Stromal cell of bone marrow (primary cell): ENCODE data around the gene GRID2.
"Not testable (repeated sequence)": the region's sequence is repeated elsewhere in the genome, so short reads cannot be mapped to it uniquely, and the experiment has no call there.

Experiments used
- DNase-seq: peaks from one replicate; pipeline ENCODE4 v3.0.0-alpha.2; 2012; ENCODE audit warnings: low read depth

The GRID2 gene

DNA sequence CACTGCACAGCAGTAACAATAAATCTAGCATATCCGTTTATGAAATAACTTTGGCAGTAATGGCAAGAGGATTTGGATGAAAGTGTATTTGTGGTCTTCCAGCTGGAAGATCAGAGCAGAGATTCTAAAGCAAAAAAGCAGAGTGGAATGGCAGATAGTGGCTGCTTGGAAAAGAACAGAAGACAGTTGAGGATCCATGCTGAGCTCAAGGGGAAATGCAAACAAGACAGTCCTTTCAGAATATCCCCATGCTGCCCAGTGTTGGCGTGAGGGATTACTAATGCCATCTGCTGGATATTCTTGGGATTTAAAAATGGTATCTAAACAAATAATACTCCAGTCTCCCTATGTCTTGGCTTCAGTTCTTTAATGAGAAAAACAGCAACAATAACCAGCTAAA is 895.7 kb downstream of the GRID2 start:
- peak; percentile 12 for DNase-seq

DNA sequence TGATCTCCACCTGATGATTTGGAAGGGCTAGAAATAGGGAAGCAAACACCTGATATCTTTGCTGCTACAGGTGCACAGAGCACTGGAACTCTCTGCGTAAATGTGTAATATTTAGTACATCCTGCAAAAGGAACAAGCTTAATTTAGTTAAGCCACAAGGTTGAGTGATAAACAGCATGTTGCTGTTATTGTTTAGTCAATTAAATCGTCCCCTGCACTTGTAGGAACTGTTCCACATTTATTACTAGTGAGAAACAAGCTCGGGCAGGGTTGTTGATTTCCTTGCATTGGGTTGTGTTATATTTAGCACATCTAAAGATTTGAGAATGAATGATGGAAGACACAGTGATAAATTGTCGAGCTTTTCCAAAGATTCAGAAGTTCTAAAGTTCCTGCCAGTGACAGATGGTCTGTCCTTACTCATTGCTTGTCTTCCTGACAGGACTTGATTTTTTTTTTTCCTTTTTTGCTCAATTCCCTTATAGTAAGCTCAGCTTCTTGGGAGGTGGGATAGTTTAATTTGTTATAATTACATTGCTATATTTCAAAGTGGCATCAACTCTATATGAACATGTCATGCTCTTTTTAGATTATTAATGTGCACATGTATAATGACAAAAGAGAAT is 897.8 kb downstream of the GRID2 start:
- DNase-seq = no peak

DNA sequence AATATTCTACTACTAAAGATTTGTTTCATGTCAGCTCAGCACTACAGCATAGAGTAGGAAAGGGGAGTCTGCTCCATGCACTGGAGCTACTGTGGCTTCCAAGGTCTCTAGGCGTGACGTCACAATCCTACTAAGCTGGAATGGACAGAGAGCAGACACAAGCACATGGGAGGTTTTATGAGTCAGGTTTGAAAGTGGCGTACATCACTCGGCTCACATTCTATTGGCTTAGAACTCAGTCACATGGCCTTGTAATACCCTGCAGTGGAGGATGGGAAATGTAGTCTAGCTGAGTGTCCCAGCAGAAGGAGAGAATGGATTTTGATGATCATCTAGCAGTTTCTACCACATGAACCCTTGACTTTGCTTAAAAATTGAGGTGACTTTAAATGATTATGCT is 899.9 kb downstream of the GRID2 start:
- no peak for DNase-seq

DNA sequence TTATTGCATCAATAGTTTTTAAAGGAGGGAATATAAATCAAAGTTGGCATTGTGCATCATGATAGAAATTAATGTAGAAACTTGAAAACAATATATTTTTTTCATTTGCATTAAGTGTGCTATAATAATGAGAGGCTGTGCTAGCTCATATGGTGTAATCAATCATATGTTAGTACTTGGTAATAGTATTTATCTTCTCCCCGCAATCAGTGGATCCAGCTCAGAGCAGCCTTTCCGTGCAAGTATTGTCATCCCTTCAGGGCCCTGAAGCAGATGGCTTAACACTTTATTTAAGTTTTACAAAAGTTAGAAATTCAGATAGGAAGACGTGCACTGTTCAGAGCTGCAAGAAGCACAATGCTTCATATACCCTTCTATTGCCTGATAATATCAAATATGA is 908.5 kb downstream of the GRID2 start:
- DNase-seq = no peak

DNA sequence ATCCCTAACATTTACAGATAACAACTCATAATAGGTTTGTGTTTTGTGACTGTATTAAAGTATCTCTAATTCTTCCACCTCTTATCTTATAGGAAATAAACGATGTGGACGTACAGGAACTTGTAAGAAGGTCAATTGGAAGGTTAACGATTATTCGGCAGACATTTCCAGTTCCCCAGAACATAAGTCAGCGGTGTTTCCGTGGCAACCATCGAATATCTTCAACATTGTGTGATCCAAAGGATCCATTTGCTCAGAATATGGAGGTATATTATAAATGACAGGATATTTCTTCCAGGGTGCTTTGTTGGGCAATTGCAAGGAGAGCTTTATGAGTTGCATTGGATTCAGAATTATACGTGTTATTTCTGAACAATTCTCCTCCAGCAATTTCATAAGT is 912.9 kb downstream of the GRID2 start:
- DNase-seq = no peak

DNA sequence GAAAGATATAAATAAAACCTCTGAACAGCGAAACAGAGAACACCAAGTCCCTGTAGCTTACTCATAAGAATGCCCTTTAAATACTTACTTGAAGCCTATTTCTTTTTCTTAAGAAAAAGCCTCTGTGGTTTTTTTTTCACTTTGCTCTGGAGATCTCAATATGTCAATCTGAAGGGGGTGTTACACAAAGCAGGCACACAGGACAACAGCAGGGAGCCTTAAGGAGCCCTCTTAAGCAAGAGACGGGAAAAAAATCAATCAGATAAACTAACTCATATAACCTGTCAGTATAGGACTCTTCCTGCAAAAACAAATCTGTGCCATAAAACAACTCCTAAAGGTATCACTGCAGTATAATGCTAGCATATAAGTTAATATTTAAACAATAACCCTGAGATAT is 913.7 kb downstream of the GRID2 start:
- DNase-seq = no peak

DNA sequence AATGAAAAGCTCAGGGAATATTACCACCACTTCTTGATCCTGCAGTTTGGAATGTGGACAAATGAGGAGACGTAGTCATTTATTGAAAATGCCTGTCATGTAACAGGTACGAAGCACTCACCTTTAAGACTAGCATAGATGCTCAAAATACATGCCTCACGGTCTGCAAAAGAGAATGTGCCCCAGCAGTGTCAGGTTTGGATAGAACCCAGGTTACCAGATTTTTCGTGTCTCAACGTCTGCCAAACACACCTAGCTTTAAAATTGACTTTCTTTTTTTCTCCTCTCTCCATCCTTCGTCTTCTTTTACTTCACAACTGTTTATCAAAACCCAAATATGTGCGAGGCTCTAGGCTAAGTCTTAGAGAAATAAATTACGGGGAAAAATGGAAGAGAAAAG is 918.0 kb downstream of the GRID2 start:
- DNase-seq = no peak

DNA sequence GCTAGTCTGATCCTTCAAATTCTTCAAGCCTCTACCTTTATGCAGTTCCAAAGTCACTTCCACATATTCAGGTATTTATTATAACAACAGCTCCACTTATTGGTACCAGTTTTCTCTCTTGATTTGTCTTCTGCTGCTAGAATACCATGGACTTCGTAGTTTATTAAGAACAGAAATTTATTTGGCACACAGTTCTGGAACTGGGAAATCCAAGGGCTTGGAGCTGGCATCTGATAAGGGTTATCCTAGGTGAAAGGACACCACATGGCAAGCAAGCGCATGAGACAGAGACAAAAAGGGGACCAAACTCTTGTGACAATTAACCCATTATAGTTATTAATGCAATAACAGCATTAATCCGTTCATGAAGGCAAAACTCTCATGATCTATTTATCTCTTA is 924.3 kb downstream of the GRID2 start:
- DNase-seq = no peak

DNA sequence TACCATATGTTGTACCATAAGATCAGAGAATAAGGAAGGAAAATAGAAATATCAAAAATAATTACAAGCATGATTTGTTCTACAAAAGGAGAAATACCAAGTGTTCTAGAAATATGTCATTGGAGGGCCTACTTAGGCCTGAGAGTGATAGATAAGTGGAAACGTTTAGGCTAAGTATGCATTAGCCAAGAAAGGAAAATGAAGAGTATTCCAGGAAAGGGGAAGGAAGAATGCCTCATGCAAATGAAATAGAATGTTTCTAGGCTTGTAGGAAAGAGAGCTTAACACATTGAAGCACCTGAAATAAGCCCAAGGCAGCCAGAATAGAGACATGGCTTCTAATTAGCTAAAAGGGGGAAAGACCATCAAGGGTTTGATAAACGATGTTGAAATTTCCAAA is 929.1 kb downstream of the GRID2 start:
- DNase-seq = no peak

DNA sequence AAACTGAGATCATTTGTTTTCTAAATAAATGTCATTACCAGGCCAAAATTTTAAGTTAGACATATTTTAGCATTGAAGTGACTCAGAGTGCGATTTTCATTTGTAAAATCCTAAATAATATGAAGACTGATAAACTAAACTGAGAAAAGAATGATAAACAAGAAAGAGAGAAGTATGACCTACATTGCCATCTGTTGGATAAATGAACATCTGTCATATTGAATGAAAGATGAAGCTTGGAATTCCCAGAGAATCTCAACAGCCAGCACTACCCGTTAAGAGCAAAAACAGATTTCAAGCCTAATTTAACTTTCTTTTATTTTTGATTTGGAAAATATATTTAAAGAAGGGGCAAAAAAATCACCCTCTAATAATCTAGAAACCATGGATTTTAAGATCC is 933.8 kb downstream of the GRID2 start:
- DNase-seq = no peak

DNA sequence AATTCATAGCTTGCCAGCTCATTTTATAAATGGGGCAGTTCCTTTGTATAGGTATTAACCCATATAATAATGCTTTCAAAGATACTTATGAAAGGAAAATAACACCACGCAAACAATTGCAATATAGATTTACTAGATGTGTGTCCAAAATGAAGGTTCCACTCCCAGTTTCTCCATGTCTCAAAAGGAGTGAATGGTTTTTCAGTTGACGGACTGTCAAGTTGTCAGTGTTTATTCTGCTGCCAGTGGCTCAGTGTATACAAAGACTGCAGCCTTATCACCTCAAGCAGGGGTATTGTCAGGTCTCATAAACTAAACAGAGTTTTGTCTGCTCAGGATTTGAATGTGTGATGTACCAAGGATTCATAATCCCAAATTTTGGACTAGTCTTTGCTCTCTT is 939.5 kb downstream of the GRID2 start:
- no peak for DNase-seq

DNA sequence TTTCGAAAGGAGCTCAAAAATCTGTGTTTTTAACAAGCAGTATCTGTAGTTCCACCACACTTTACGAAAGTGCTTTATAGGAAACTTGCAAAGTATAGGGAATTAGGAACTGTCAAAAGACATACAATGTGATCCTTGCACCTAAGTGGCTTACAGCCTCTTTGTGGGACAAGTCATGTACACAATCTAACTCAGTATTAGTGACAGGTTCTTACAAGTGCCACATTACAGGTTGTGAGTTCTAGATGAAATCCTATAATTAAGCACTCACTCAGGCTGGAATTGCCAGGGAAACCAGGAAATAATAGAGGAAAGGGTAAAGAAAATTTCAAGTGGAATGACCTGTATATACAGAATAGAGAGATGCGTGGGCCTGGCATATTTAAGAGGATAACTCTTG is 957.4 kb downstream of the GRID2 start:
- no peak for DNase-seq

DNA sequence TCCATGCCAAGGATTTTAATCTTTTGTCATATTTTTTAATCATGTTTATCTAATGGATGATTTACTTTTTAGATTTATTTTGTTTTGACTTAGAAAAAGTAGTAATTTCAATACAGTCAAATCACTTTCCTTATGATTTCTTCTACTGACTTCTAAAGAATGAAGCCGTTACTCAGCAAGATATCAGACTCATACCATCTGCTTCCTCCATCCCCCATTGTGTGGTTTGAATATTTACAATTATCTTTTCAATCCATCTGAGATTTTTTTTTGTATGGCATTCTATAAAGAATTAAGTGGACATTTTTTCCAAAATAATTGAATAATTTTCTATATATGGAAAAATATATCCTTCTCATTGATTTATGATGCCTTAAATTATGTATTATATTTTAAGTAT is 959.4 kb downstream of the GRID2 start:
- no peak for DNase-seq

DNA sequence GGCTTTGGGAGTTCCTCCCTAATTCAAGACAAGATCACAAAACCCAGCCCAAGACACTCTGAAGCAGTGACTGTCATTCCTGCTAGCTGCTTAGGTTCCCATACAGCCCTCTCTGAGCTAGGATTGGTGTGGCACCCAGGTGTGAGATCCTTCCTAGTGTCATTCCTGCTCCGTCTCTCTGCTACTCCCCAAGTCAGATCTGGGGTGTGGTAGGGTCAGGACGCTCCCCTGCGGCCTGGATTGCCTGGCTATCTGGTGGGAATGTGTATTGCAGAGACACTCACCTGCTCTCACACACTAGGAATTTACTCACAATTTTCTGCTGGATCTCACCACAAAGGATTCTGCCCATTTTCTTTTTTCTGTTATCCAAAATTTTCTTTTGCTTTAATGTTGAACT is 964.0 kb downstream of the GRID2 start:
- DNase-seq = no peak

DNA sequence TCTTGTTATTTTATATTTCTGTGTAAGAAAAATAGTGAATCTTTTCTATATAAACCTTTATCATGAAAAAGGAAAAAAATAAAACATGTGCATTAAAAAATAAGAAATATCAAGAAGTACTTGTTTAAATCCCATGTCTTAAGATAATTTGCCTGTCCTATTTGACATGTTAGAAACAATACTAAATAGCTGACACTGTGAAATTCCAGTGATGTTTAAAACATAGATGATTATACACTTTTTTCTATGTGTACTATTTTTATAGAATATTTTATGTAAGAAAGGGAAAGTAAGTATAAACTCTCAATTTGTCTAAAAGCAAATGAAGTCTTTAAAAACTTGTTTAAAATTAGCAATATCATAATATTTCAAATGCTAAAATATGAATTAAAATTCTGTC is 981.6 kb downstream of the GRID2 start:
- no peak for DNase-seq

DNA sequence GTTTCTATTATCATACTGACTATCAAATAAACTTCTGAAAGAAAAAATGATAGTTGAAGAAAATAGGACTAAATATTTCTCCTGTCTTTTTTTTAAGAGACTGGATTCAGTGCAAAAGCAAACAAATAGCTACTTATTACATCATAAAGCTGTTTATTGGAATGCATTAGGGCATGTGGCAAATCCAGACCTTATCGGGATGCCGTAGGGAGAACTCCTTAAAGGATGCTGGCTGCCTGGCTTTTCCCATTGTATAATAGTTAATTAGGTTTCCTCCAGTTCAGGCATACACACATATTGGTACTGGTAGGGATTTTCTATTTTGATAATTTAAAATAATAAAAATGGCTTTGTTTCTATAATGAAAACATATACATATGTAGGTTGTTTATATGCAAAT is 985.5 kb downstream of the GRID2 start:
- DNase-seq = no peak

DNA sequence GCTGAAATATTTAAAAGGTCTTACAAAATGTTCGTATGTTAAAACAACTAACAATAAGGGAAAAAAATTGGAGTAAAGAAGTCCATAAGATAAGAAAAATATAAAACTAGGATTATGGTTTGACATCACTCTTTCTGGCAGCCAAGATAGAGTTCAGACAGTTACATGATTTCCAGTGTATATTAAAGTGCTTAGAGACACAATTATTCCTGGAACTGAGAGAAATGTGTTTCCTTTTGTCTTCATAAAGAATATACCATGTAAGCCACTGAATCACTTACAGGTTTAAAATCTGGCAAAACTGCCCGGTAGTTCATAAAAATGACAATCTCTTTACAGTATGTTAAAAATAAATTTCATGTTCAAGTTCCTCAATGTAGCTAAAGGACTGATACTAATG is 986.1 kb downstream of the GRID2 start:
- no peak for DNase-seq

DNA sequence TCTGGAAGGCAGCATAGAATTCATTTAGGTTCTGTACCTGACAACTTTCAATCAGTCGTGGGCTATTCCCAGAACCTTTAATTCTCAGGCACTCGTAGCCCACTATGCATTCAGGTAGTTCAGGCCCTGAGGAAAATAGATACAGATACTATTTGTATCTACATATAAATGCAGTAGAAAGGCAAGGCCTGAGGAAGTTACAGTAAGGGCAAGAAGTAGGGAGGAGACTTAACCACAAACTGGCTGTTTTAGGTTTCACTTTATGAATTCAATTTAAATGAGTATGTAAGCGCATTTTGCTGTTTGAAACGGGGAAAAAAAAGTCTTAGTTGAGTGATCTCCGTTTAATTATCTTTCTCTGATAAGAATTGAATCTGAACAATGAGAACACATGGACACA is 995.4 kb downstream of the GRID2 start:
- no peak for DNase-seq

DNA sequence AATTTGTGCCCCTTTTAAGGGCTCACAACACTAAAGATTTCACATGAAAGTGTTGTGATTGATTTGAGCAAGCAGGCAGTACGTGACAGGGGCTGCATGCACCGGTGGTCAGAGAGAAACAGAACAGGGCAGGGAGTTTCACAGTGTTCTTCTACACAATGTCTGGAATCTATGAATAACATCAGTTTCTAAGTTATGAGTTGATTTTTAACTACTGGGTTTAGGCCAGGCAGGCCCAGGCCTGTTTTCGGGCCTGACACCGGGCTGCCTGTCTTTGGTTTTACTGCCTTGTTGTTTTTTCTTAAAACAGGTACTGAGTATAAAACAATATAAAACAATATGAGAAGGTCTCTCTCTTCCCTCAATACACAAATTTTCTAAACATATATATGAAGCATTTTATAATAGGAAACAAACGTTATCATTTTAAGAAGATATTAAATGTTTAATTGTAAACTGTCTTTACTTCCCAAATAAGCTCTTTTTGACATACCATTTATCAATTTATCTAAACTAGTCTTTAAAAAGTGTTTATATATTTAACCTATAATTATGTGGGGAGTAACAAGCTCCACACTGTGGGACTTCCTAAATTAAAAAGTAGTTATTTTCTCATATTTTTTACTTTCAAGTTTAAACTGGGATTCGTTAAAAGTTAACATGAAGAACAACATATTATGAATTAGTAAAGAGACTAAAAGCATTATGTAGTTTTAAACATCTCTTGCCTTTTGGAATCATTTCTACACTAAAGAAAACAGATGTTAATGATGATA is 997.2 kb downstream of the GRID2 start:
- DNase-seq = not testable (repeated sequence)

DNA sequence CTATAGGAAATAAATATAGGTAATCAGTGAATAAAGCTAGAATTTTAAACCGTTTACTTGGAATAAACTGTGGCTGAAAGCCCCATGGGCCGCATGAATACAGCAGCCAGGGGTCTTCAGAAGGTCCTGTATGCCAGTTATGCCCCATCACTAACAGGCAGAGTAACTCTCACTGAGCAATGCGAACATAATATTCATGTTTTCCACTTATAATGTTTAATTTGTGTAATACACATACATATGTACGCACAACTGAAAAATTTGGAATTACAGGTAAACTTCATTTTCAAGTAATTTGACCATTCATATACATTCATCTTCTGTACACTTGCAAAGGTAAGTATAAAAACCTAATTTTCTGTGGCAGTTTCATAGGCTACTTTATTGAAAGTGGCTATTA is 998.5 kb downstream of the GRID2 start:
- no peak for DNase-seq

DNA sequence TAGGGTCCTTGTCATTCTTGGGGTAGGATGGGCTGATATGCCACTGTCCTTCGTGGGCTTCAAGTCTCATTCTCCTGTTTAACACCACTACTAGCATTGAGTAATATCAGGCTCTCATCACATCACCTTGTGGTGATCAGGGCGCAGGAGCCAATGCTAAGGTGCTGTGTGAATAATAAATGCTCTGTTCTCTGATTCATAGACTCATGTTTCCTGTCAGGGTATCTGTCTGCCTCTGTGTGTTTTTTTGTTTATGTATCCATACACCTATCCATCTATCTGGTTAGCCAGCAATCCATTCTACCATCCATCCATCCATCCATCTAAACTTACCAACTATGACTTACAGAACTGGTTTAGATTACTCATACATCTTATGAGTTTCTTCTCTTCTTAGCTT is 999.7 kb downstream of the GRID2 start:
- DNase-seq = no peak

DNA sequence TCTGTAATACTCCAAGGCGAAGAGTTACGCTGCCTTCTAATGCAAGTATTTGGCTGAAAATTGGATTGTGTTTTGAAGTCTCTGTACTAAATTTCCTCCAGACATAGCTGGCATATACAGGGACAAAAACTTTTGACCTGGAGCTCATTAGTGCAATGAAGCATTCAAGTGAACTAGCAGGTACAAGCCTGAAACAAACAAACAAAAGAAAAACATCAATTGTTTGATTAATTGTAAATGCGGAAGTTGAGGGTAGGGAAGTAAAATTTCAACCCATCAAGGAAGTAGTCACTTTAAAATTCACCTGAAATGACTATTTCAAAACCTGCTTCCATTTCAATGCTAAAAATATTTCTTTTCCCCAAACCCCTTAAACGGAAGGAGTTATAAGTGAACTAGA is 1008.5 kb downstream of the GRID2 start:
- no peak for DNase-seq

DNA sequence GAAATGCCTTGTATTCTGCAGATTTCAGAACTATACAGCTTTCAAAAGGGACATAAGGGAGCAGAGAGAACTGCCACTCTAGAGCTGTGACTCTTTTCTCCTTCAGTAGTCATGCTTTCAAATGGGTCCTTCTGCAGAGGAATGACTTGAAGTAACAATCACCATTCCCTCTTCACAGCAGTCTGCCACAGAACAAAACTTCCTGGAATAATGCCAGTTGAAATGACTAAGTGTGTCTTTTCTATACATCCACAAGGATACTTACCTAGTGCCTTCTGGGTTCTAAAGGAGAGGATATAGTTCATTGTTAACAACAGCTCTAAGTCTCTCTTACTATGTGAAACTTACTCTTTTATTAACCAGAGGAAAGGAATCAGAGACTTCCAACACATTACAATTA is 1009.4 kb downstream of the GRID2 start:
- DNase-seq = no peak

DNA sequence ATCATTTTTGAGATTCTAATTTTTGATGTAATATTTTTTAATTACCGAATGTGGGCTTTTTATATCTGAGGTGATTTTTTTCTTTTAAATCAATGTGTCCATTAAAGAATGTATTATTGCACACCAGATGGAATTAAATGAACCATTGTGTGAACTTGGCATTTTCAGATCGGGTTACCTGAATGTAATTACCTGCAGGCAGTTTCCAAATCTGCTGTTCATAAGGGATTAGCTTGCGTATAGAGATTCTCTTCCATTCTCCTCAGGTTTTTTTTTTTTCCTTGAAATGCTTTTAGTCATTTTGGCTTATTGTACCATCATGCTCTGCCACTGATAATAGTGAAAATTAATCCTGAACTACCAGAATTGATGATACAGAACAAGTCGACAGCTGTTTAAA is 1013.3 kb downstream of the GRID2 start:
- no peak for DNase-seq
